GM12892 (cell line): ENCODE results near the gene CCDC158.

ENCODE experiments used
- POLR2AphosphoS5 ChIP-seq: IDR thresholded peaks from 2 replicates; pipeline ENCODE4 v1.6.1; 2011; ENCODE audit warnings: low read depth, low read length, control low read depth
- TAF1 ChIP-seq: IDR thresholded peaks from 2 replicates; pipeline ENCODE4 v1.6.1; 2011; ENCODE audit warnings: low read depth, mild to moderate bottlenecking, control low read depth, low read length, borderline replicate concordance

DNA sequence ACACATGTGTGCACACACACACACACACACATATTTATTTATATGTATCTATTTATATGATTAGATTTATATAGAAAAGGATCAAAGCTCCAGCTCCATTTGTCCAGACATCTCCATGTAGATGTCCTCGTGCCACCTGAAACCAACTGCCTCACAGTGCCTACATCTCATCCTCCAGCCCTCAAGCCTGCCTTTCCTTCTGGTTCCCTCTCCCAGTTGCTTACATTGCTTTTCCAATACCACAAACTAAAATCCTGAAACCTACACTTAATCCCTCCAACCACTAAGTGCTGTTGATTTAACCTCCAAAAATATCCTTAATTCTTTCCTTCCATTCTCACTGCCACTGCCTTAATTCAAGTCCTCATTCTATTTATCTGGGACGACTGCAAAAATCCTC is 63.0 kb downstream of the CCDC158 start:
- TF ChIP-seq TAF1 (no peak), POLR2AphosphoS5 (no peak)
